Erythroblast (primary cell): ENCODE data around the gene NEBL.

Experiments used
- DNase-seq, 2 experiments: peaks; one replicate each; lab custom pipeline; 2025; lab: John Stamatoyannopoulos, UW
- GATA1 ChIP-seq: IDR thresholded peaks from 2 replicates; pipeline ENCODE4 v1.6.1; 2011; ENCODE audit warnings: low read depth, mild to moderate bottlenecking, control low read depth, low read length, moderate library complexity
- POLR2A ChIP-seq: IDR thresholded peaks from 2 replicates; pipeline ENCODE4 v1.6.1; 2011; ENCODE audit warnings: mild to moderate bottlenecking, low read length

The NEBL gene

DNA sequence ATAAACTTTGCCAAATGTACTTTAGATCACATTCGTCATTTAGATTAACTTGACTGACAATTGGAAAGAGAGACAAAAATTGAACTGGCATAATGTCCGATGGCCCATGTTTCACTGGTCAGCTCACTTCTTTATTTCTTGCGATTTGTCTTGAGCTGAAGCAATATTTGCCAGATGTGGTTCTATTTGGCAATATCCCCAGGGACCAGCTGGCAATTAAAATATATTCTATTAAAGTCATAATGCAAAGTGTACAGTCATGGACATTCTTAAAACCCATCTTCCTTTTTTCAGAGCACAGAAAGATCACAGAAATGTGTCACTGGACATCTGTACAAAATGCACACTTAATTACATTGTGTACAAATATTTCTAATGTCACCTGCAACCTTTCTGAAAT lies 26.3 kb downstream of the NEBL start:
- TF ChIP-seq POLR2A (no peak), GATA1 (no peak)
- no peak for DNase-seq

DNA sequence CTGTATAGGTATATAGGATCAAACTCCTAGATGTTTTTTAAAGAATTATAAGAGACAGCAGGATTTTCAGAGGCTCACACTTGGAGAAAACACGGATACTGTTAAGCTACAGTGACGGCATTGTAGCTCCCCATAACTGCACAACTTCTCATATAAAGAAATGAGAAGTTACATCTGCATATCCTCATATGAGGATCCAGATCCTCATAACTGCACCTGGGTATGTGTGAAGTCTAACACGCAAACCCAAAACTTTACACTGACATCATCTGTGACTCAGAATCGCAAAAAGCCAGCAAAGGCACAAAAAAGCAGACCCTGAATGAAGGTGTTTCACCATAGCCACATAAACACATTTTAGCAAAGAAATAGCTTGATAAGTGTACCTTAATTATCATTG lies 34.1 kb downstream of the NEBL start:
- DNase-seq, result no peak
- TF ChIP-seq POLR2A (no peak), GATA1 (no peak)

DNA sequence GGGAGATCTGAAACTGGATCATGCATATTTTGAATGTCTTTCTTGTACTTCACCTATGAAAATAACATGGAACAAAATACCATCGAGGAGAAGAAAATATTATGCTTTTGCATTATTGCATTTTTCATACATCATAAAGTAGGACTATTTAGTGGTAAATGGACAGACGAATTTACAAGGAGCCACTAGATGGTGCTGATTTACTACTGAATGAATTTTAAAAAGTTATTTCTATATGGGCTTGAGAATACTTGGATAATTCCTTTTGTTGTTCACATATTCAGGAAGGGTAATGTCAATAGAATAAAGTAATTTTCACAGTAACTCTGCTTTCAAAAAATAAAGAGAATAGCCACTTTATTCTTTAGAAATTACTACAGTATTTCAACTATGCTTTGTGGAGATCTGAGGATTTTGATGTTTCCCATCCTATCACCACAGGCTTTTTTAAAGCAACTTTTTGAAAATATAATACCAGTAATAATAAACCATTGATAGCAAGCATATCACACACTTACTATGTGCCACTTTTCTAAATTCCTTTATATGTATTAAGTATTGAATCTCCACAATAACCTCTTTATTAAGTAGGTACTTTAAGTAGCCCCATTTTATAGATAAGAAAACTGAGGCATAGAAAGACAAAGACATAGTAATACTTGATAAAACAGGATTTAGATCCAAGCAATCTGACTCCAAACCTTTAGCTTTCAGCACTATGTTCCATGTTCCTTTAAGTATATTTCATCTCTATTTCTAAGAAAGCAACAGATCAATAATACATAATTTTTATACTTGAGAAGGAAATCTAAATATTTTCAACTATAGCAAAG lies 38.6 kb downstream of the NEBL start:
- peak in 1 of 2 experiments; percentile 6 for DNase-seq
- TF ChIP-seq GATA1 (no peak), POLR2A (no peak)

DNA sequence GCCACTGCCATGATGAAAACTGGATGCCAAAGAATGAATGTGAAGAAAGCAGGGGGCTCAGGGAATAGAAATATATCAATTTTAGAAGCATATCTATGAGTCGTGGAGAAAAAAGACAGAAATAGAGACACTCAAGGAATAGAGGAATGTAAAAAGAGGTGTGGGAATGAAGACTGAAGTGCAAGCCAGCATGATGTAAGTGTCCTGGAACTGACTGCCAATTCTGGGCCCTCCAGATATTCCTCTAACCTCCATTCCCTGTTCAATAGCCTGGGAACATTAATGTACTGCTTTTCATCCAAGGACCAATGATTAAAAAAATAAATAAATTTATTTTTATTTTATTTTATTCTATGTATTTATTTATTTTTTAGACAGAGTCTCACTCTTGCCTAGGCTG lies 40.6 kb downstream of the NEBL start:
- DNase-seq, result no peak
- TF ChIP-seq GATA1 (no peak), POLR2A (no peak)

DNA sequence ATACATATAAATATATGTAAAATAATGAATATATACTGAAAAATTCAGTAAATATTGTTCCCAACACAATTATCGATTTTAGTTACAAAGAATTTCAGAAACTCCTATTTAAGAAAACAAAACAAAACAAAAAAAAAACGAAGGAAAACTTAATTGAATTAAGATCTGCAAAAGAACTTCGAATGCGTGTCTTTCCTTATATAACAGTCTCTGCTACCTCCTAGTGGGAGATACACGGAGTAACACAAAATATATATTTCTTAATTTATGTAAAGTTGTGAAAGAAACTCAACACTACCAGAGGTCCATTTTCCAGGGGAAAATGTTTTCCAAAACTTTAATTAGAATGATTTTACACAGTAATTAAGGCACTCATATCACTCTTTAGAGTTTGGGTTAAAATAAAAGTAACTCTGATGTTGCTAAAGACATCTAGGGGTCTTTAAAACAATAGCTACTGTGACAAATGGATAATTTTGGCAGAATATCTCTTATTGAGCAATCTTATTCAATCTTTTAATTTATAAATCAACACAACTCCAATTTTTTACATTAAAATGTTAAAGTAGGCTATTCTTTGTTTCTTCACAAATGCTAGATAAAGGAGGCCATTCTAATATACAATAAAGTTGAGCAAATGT lies 41.6 kb downstream of the NEBL start:
- TF ChIP-seq GATA1 (no peak), POLR2A (no peak)
- peak; percentile 1 to 11 for DNase-seq

DNA sequence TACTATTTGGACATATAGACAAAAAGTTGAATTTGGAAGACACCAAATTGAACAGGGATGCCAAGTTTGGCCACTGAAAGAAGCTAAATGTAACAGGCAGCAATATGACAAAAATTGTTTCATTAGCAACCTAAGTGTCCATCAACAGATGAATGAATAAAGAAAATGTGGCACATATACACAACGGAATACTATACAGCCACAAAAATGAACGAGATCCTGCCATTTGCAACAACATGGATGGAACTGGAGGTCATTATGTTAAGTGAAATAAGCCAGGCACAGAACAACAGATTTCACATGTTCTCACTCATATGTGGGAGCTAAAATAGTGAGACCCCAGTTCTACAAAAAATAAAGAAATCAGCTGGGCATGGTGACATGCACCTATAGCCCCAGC lies 43.8 kb downstream of the NEBL start:
- no peak for DNase-seq
- TF ChIP-seq POLR2A (no peak), GATA1 (no peak)

DNA sequence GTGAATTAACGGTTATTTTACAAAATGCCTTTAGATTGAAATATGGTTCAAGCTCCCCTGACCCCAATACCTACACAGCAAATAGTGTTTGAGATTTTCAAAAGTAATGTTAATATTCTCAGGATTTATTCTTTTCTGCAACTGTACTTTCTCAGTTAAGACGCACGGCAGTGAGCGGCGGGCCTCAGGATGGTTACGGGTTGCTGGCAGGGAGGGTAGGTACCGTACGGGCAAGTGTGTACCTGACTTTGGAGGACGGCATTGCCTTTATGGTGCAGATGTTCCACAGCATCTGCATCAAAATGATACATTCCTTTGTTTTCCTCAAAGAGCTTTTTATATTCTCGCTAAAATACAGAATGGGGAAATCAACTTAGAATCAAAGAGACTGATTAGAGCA lies 44.8 kb downstream of the NEBL start:
- no peak for TF ChIP-seq GATA1
- no peak for TF ChIP-seq POLR2A
- no peak for DNase-seq

DNA sequence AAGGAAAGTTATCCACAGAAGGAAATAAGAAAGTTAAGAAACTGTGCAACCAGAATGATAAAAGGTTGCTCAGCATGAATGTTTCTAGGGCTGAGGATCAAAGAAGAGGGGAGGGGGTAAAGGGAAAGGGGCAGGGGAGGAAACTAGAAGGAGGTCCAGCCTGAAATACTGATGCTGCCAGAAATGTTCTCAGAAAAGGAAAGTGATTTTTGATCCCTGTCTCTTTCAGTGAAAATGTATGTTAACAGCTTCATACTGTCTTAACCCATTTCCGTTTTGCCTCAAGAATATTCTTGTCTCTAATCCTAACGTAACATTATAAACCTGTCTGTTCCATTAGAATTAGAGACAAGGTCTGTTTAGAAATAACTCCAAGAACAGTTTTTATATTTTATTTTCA lies 49.6 kb downstream of the NEBL start:
- TF ChIP-seq GATA1 (no peak), POLR2A (no peak)
- DNase-seq, result no peak

DNA sequence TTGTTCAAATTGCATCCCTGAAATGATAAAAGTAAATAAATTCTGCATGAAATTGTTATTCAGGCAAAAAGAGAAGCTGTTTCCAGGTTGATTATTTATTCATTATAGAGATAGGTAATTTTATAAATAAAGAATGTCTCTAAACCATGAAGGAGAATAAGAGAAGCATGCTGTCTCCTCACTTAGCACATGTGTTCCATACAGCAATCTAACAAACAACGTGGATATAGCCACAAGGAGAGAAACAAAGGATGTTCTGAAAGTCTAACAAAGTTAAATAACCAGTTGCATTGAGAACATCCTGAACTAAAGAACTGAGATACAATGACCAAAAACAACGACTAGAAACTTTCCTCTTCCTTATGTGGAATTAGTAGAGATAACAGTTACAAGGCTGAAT lies 50.8 kb downstream of the NEBL start:
- TF ChIP-seq GATA1, result no peak
- TF ChIP-seq POLR2A, result no peak
- DNase-seq, result no peak

DNA sequence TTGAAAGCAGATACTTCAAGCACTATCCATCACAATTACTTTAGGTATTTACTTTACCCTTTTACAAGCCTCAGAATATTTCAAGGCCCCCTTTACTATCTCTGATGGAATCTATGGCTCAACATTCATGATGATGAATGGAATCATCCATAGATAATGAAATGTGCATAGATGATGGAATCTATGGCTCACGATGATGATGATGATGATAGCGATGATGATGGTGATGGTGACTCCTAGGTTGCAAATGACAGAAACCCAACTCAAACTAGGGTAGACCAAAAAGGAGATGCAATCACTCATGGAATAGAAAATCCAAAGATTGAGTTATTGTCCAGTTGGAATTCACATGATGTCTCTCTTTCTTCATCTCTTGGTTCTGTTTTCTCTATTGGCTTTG lies 55.7 kb downstream of the NEBL start:
- TF ChIP-seq POLR2A (no peak), GATA1 (no peak)

DNA sequence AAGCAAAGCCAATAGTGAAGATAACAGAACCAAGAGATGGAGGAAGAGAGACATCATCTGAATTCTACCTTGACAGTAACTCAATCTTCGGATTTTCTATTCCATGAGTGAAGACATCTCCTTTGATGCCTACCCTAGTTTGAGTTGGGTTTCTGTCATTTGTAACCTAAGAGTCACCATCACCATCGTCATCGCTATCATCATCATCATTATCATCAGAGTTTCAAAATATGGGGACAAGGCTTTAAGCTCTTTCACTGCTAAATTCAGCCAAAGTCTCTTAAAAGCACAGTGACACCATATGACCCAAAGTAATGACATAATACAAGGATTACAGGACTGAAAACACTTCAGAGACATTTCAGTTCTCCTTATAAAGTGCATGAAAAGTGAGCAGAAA lies 57.2 kb downstream of the NEBL start:
- TF ChIP-seq GATA1 (no peak), POLR2A (no peak)
- no peak for DNase-seq

More for the DNA sequence above, 55.7 kb downstream of the NEBL start:
- no peak for DNase-seq

DNA sequence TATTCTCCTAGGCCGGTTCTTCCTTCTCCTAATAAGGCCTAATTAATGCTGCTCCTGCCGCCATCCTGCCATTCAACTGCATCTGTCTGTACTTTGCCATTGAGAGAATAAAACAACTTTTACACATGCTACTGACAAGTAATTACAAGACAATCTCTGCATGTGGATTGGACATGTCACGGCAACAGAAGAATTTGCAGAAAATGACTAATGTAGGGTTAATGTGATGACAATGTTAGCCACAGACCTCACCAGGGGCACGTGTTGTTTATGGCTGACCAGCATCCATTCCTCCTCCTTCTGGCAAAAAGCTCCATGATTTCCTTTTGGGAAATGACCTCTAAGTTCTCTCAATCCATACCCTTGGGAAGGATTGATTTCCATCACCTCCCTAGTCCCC lies 58.0 kb downstream of the NEBL start:
- DNase-seq, result no peak
- no peak for TF ChIP-seq GATA1
- no peak for TF ChIP-seq POLR2A

DNA sequence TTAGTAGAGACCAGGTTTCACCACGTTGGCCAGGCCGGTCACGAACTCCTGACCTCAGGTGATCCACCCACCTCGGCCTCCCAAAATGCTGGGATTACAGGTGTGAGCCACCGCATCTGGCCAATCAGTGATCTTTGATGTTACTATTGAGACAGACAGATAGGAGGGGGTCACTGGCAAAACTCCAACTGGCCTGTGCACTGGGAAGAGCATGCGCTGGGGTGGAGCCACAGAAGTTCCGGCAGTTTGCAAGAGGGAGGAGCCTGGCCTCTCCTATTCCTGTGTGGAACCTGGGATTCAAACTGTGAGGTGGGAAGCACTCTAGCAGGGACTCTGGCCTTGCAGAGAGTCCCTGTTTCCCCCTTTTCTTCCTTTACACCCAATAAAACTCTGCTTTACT lies 60.7 kb downstream of the NEBL start:
- TF ChIP-seq POLR2A (no peak), GATA1 (no peak)
- no peak for DNase-seq

DNA sequence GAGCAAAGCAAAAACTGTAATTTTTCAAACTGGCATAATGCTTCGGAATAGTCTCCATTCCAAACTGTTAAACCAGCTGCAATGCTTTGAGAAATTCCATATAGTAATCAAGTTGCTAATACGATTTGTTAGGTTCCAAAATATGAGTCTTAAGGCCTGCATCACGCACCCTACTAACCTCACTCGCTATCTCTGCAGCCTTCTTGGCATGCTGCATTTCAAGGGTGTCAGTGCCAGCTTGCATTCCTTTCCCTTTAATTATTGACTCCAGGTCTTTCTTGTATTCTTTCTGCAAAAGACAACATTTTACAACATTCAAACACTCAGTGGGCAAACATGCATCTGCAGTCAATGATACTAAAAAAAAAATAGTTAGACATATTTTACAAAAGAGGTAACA lies 61.8 kb downstream of the NEBL start:
- TF ChIP-seq GATA1 (no peak), POLR2A (no peak)

DNA sequence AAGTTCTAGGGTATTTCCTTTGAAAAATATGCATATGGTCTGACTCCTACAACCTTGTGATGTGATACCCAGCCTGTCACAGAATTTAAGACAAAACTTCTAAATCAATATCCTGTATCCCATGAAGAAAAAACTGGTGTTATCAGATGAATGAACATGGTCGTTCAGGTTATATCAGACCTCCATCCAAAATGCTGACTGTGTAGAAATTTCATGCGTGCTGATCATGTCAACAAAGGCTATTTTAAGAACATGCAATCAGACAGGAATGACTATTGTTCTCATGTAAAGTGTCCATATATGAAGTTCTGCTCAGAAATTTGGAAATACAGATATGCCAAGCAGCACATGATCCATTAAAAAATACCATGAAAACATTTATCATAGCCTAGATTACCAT lies 62.3 kb downstream of the NEBL start:
- TF ChIP-seq POLR2A (no peak), GATA1 (no peak)

More for the DNA sequence above, 61.8 kb downstream of the NEBL start:
- no peak for DNase-seq

DNA sequence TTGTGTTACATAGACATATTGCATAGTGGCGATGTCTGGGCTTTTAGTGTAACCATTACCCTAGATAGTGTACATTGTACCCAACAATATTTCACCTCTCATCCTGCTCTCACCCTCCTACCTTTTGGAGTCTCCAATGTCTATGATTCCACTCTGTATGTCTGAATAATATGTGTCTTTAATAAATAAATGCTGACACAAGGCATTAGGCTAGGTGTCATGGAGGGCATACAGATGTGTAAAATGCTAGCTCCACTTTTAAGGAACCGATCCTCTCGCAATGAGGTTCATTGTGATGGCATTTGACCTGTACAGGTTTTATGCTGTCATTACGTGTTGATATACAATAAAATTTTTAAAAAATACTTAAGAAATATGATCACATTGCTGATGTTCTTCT lies 74.3 kb downstream of the NEBL start:
- no peak for DNase-seq
- TF ChIP-seq GATA1 (no peak), POLR2A (no peak)

More for the DNA sequence above, 62.3 kb downstream of the NEBL start:
- DNase-seq, result no peak
